H54 (cell line): ENCODE results near the gene ZDHHC14.
"Not testable (repeated sequence)": the region's sequence is repeated elsewhere in the genome, so short reads cannot be mapped to it uniquely, and the experiment has no call there.

Experiments used
- DNase-seq: peaks from one replicate; pipeline ENCODE4 v3.0.0; 2011; ENCODE audit warnings: low spot score, mixed read lengths; ENCODE audit not compliant: insufficient read length
- FAIRE-seq: peaks from 3 replicates; lab custom pipeline; 2011; peaks lifted over from hg19 to GRCh38; lab: Jason Lieb, UNC
- POLR2A ChIP-seq: IDR thresholded peaks from 2 replicates; pipeline ENCODE4 v1.6.1; 2011; ENCODE audit warnings: low read depth, mild to moderate bottlenecking, low read length

The ZDHHC14 gene

GRCh38 chr6:157555455-157556143, 174.6 kb downstream of the ZDHHC14 start:
- no peak for DNase-seq
- TF ChIP-seq POLR2A = no peak
- FAIRE-seq = no peak

GRCh38 chr6:157556144-157556645, 175.2 kb downstream of the ZDHHC14 start:
- FAIRE-seq = no peak
- no peak for DNase-seq
- no peak for TF ChIP-seq POLR2A

- FAIRE-seq (no peak), DNase-seq (no peak)
- no peak for TF ChIP-seq POLR2A
These were observed 175.9 kb downstream of the ZDHHC14 start for GRCh38 chr6:157556671-157557430.

- no peak for DNase-seq
- FAIRE-seq = no peak
- no peak for TF ChIP-seq POLR2A
These were observed 176.6 kb downstream of the ZDHHC14 start for GRCh38 chr6:157557559-157557958.

GRCh38 chr6:157558049-157558448, 177.1 kb downstream of the ZDHHC14 start:
- no peak for TF ChIP-seq POLR2A
- FAIRE-seq (no peak), DNase-seq (no peak)

- FAIRE-seq (no peak), DNase-seq (no peak)
- TF ChIP-seq POLR2A = no peak
These were observed 177.7 kb downstream of the ZDHHC14 start for GRCh38 chr6:157558487-157559200.

- TF ChIP-seq POLR2A = no peak
- FAIRE-seq (no peak), DNase-seq (no peak)
These were observed 178.3 kb downstream of the ZDHHC14 start for GRCh38 chr6:157559201-157559756.

GRCh38 chr6:157560063-157560462, 179.1 kb downstream of the ZDHHC14 start:
- DNase-seq, FAIRE-seq: not testable (repeated sequence)

- FAIRE-seq = no peak
- DNase-seq = no peak
- no peak for TF ChIP-seq POLR2A
These were observed 179.9 kb downstream of the ZDHHC14 start for GRCh38 chr6:157560691-157561413.

- FAIRE-seq (no peak), DNase-seq (no peak)
- TF ChIP-seq POLR2A = no peak
These were observed 180.4 kb downstream of the ZDHHC14 start for GRCh38 chr6:157561414-157561790.

- no peak for TF ChIP-seq POLR2A
- no peak for FAIRE-seq
- DNase-seq = no peak
These were observed 181.2 kb downstream of the ZDHHC14 start for GRCh38 chr6:157561929-157562810.

GRCh38 chr6:157562997-157563396, 182.0 kb downstream of the ZDHHC14 start:
- no peak for DNase-seq
- no peak for TF ChIP-seq POLR2A
- no peak for FAIRE-seq

- FAIRE-seq = no peak
- no peak for TF ChIP-seq POLR2A
These were observed 182.8 kb downstream of the ZDHHC14 start for GRCh38 chr6:157563611-157564284.

More at GRCh38 chr6:157563611-157564284, 182.8 kb downstream of the ZDHHC14 start:
- no peak for DNase-seq
